Caki2 (cell line): ENCODE data around the gene S100A5. TPM values are rescaled to one million over a fixed set of nuclear protein-coding genes. Genes with fewer than 3 reads are reported as not detected.

Experiments used
- DNase-seq: peaks from one replicate; pipeline ENCODE4 v3.0.0-alpha.2; 2015; ENCODE audit warnings: low read depth
- in situ Hi-C: cut with HindIII; loops from 2 replicates; pipeline ENCODE4 v1.10.0; 2016; ENCODE audit warnings: low sequenced_read_pairs, low pct_unique_long_range_greater_than_20kb, mixed read lengths
- total RNA-seq: library from RNA; depleted of rRNA; stranded (reverse); fragments of >200 nt; shearing (Covaris generic); gene quantifications from 2 replicates; pipeline ENCODE4 v1.2.3, GENCODE V29; 2014; ENCODE audit warnings: low replicate concordance; rRNA removed

Gene S100A5
- total RNA-seq, 1 experiment from 2014 or later = not detected

DNA sequence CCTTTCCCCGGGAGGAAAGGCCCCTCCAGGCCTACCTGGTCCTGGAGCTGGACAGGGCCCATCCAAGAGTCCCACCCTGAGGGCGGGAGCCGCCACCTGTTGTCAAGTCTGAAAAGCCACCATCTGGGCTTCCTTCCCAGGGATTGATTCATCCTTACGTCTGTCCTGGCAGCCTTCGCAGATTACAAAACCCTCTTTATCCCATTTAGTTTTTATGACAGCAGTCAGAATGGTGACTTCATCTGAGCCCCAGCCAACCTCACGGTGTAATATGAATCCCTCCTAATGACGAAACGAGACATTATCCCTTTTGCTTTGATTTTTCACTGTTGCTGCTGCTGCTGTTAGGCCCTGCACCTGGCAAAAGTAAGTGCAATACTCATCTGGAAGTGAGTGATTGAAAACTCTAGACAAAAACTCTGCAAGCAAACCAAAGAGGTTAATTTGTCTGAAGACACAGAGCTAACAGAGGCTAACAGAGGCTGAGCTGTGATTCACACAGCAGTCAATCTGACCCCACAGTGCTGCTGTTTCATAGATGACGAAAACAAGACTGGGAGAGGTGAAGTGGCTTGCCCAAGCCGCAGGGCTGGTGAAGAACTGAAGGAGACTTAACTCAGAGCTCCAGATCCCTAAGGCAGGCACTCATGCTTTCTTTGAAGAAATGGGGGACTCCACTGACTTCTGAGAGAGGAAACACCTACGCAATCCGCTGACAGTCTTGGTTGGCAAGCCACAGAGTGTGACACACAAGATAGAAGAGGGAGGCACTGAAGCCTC lies 50.3 kb downstream of the S100A5 start:
- in situ Hi-C loops = loop anchor here (25.0 kb wide), 1 partner anchor 128 kb away; the partner anchor contains the start of gene S100A9
- no peak for DNase-seq

GRCh38 chr1:153488731-153489130 lies 52.0 kb downstream of the S100A5 start:
- DNase-seq = no peak
- in situ Hi-C loops = loop anchor here (25.0 kb wide), 1 partner anchor 126 kb away; the partner anchor contains the start of gene S100A9

DNA sequence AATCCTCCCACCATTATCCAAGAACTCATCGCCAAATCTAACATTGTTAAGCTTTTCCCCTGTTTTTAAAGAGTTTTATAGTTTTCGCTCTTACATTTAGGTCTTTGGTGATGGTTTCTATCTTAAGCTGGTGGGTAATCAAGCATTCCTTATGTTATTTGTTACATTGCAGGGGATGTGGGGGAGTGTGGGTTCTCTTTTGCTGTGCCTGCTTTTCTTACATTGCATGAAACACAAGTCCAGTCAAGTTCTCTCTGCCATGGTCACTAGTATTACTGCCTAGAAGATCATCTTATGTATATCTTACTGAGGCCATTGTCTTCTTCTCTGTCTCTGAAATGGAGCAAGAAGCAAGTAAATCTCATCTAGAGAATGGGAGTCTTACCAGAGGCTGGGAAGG lies 53.0 kb downstream of the S100A5 start:
- DNase-seq = no peak
- in situ Hi-C loops = loop anchor here (25.0 kb wide), 1 partner anchor 125 kb away; the partner anchor contains the start of gene S100A9

Other genes starting within 250 kb of the S100A5 start
- gene PGLYRP3, start 228.0 kb downstream of the S100A5 start, total RNA-seq = not detected in 2 replicates
- not detected in 2 replicates for gene PGLYRP4, start 192.1 kb downstream of the S100A5 start, total RNA-seq
- not detected in 2 replicates for gene S100A9, start 183.1 kb downstream of the S100A5 start, total RNA-seq
- not detected in 2 replicates for gene S100A12, start 165.3 kb downstream of the S100A5 start, total RNA-seq
- not detected in 2 replicates for gene S100A8, start 149.9 kb downstream of the S100A5 start, total RNA-seq
- gene S100A7A, start 124.4 kb downstream of the S100A5 start, total RNA-seq = not detected in 2 replicates
- not detected in 2 replicates for gene S100A7, start 80.3 kb downstream of the S100A5 start, total RNA-seq
- gene S100A6, start 4.9 kb downstream of the S100A5 start, total RNA-seq = 1,350 and 1,721 TPM in 2 replicates
- 40.4 and 54.7 TPM in 2 replicates for gene S100A4, start 4.9 kb upstream of the S100A5 start, total RNA-seq
- not detected in 2 replicates for gene S100A3, start 8.3 kb upstream of the S100A5 start, total RNA-seq
- gene S100A2, start 24.9 kb upstream of the S100A5 start, total RNA-seq = 10.0 and 24.4 TPM in 2 replicates
- 310 and 401 TPM in 2 replicates for gene S100A16, start 72.2 kb upstream of the S100A5 start, total RNA-seq
- not detected in 2 replicates for gene S100A14, start 75.4 kb upstream of the S100A5 start, total RNA-seq
- gene S100A13, start 86.6 kb upstream of the S100A5 start, total RNA-seq = 155 and 171 TPM in 2 replicates
- gene S100A1, start 87.5 kb upstream of the S100A5 start, total RNA-seq = not detected in 2 replicates
- gene CHTOP, start 93.1 kb upstream of the S100A5 start, total RNA-seq = 34.6 and 42.0 TPM in 2 replicates
- 76.2 and 78.5 TPM in 2 replicates for gene SNAPIN, start 117.8 kb upstream of the S100A5 start, total RNA-seq
- gene ILF2, start 130.1 kb upstream of the S100A5 start, total RNA-seq = 271 and 308 TPM in 2 replicates
- 0.41 TPM in 1 of 2 replicates, not detected in the other for gene NPR1, start 137.8 kb upstream of the S100A5 start, total RNA-seq
- gene INTS3, start 187.1 kb upstream of the S100A5 start, total RNA-seq = 19.9 and 23.1 TPM in 2 replicates
- gene SLC27A3, start 234.5 kb upstream of the S100A5 start, total RNA-seq = 34.8 and 43.2 TPM in 2 replicates